HG02938 (cell line): ENCODE data around the gene BRSK1.

Experiments
- ATAC-seq: cut with Tn5 transposase; IDR thresholded peaks from one replicate; pipeline ENCODE4 v1.9.1; 2021; ENCODE audit warnings: mild to moderate bottlenecking, moderate library complexity; ENCODE audit not compliant: unreplicated experiment

BRSK1 gene

GRCh38 chr19:55303477-55303876, 19.7 kb downstream of the BRSK1 start:
- ATAC-seq: no peak

GRCh38 chr19:55304279-55304978, 20.6 kb downstream of the BRSK1 start:
- ATAC-seq: no peak

- no peak for ATAC-seq
These were observed 21.2 kb downstream of the BRSK1 start for GRCh38 chr19:55304980-55305379.

GRCh38 chr19:55305491-55305890, 21.7 kb downstream of the BRSK1 start:
- no peak for ATAC-seq

- ATAC-seq: no peak
These were observed 22.3 kb downstream of the BRSK1 start for GRCh38 chr19:55305983-55306562.

GRCh38 chr19:55306712-55307111, 22.9 kb downstream of the BRSK1 start:
- ATAC-seq: no peak

- ATAC-seq: no peak
These were observed 24.5 kb downstream of the BRSK1 start for GRCh38 chr19:55308281-55308680.

GRCh38 chr19:55309448-55309847, 25.7 kb downstream of the BRSK1 start:
- ATAC-seq: no peak

- ATAC-seq: no peak
These were observed 26.7 kb downstream of the BRSK1 start for GRCh38 chr19:55310498-55310897.

GRCh38 chr19:55311397-55311796, 27.6 kb downstream of the BRSK1 start:
- ATAC-seq: no peak

GRCh38 chr19:55311797-55312196, 28.0 kb downstream of the BRSK1 start:
- no peak for ATAC-seq

- ATAC-seq: no peak
These were observed 29.1 kb downstream of the BRSK1 start for GRCh38 chr19:55312621-55313512.

GRCh38 chr19:55314396-55314795, 30.6 kb downstream of the BRSK1 start:
- no peak for ATAC-seq

- no peak for ATAC-seq
These were observed 32.2 kb downstream of the BRSK1 start for GRCh38 chr19:55315956-55316525.

GRCh38 chr19:55316646-55317045, 32.8 kb downstream of the BRSK1 start:
- no peak for ATAC-seq

- ATAC-seq: no peak
These were observed 36.0 kb downstream of the BRSK1 start for GRCh38 chr19:55319785-55320184.

- no peak for ATAC-seq
These were observed 37.1 kb downstream of the BRSK1 start for GRCh38 chr19:55320844-55321419.

- ATAC-seq: no peak
These were observed 37.8 kb downstream of the BRSK1 start for GRCh38 chr19:55321466-55322137.

- ATAC-seq: no peak
These were observed 38.5 kb downstream of the BRSK1 start for GRCh38 chr19:55322204-55322885.

- no peak for ATAC-seq
These were observed 40.9 kb downstream of the BRSK1 start for GRCh38 chr19:55324662-55325061.
